ENCODE data around the gene CCPG1. TPM values are rescaled to one million over a fixed set of nuclear protein-coding genes. Genes with fewer than 3 reads are reported as not detected.
"Not testable (repeated sequence)": the region's sequence is repeated elsewhere in the genome, so short reads cannot be mapped to it uniquely, and the experiment has no call there.

The CCPG1 gene
- total and polyA plus RNA-seq, 8 donors = 16.2 to 88.5 (median 68.0) TPM

GRCh38 chr15:55434989-55435825 is 27.0 kb upstream of the CCPG1 start:
- WGBS, 2 donors = 34 to 36% methylated on average over 6 of the region's 6 CpGs
- TF ChIP-seq, protein P1, sequence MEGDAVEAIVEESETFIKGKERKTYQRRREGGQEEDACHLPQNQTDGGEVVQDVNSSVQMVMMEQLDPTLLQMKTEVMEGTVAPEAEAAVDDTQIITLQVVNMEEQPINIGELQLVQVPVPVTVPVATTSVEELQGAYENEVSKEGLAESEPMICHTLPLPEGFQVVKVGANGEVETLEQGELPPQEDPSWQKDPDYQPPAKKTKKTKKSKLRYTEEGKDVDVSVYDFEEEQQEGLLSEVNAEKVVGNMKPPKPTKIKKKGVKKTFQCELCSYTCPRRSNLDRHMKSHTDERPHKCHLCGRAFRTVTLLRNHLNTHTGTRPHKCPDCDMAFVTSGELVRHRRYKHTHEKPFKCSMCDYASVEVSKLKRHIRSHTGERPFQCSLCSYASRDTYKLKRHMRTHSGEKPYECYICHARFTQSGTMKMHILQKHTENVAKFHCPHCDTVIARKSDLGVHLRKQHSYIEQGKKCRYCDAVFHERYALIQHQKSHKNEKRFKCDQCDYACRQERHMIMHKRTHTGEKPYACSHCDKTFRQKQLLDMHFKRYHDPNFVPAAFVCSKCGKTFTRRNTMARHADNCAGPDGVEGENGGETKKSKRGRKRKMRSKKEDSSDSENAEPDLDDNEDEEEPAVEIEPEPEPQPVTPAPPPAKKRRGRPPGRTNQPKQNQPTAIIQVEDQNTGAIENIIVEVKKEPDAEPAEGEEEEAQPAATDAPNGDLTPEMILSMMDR (IDR thresholded peaks at IDR 0.05) = peak in 2 of 4 donors; percentile 21 to 31
- FAIRE-seq (peak; percentile 73), DNase-seq (no peak), ATAC-seq (peak in 3 of 4 donors; percentile 80 to 85 (median 84))
- intact Hi-C loops (cut with DNase I) = loop anchor here in 1 of 3 donors (10.0 kb wide), 1 partner anchor 220 kb away; no protein-coding TSS in a partner anchor
- Histone ChIP-seq H3K9me3 (no peaks in the 10 kb centered on the region), H3K4me1 (no peaks in the 10 kb centered on the region), H3K4me3 (no peak overlapping the region), H3K36me3 (no peaks in the 10 kb centered on the region), H3K27me3 (no peaks in the 10 kb centered on the region), H3K27ac (no peak overlapping the region)

- ATAC-seq = no peak
- TF ChIP-seq, protein P1 (IDR thresholded peaks at IDR 0.05) = no peak
- no peak for FAIRE-seq
- DNase-seq = no peak
- Histone ChIP-seq H3K9me3 (no peaks in the 10 kb centered on the region), H3K4me3 (no peak overlapping the region), H3K4me1 (no peaks in the 10 kb centered on the region), H3K36me3 (no peaks in the 10 kb centered on the region), H3K27ac (no peak overlapping the region), H3K27me3 (no peaks in the 10 kb centered on the region)
- intact Hi-C loops (cut with DNase I) = no loop called here
- 0% methylated on average over 1 of the region's 1 CpG for WGBS, 2 donors
These were observed 13.9 kb upstream of the CCPG1 start for GRCh38 chr15:55422089-55422488.

DNA sequence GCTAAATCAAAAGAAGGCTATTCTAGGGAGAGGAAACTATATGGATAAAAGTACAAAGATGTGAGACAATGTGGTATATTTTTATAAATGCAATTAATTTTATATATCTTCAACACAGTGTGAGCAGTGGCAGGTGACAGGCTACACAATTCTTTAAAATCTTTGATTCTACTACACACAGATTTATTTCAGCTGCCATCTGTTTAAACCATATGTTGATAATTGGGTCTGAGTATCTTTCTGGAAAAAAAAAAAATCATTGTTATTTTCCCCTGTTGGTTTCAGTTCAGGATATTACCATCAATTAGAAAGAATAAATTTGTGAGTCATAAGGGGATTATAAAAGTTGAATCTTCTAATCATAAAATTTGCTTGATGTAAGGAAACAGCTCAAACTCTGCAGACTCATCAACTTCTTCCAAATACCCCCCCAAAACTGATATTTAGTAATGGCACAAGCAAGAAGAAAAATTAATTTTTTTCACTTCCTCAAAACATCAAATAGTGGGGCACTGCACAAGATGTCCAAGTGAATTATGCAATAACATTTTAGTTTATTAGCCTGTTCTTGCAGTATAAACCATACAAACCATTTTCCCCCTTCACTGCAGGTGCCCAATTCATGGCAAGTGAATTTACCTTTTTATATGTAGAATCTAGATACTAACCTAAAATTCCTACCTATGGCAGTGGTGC is 12.2 kb upstream of the CCPG1 start:
- DNase-seq (no peak), FAIRE-seq (no peak), ATAC-seq (no peak)
- Histone ChIP-seq H3K27ac (no peak overlapping the region), H3K36me3 (no peaks in the 10 kb centered on the region), H3K4me1 (no peaks in the 10 kb centered on the region), H3K9me3 (no peaks in the 10 kb centered on the region), H3K27me3 (no peaks in the 10 kb centered on the region), H3K4me3 (no peak overlapping the region)
- intact Hi-C loops (cut with DNase I) = no loop called here
- TF ChIP-seq, protein P1 (IDR thresholded peaks at IDR 0.05) = no peak

- ATAC-seq; FAIRE-seq; H3K27me3 ChIP-seq; H3K9me3 ChIP-seq; H3K4me3 ChIP-seq; H3K27ac ChIP-seq; intact Hi-C loops (cut with DNase I); DNase-seq; H3K4me1 ChIP-seq; H3K36me3 ChIP-seq: not testable (repeated sequence)
- 82% methylated on average over 8 of the region's 8 CpGs for WGBS, 2 donors
These were observed 9.5 kb upstream of the CCPG1 start for GRCh38 chr15:55417678-55418077.

GRCh38 chr15:55408976-55409375 is 817 bp upstream of the CCPG1 start:
- DNase-seq; H3K27me3 ChIP-seq; H3K4me1 ChIP-seq; ATAC-seq; H3K36me3 ChIP-seq; H3K9me3 ChIP-seq; intact Hi-C loops (cut with DNase I); FAIRE-seq: not testable (repeated sequence)
- 37 to 43% methylated on average over 14 of the region's 14 CpGs for WGBS, 2 donors
- Histone ChIP-seq H3K27ac (peak overlapping the region; percentile 94 to 98 (median 96)), H3K4me3 (peak overlapping the region; percentile 60 to 83 (median 74))
